GM18520 (cell line): ENCODE measurements around the gene SCN10A.

ENCODE experiments used
- ATAC-seq: cut with Tn5 transposase; IDR thresholded peaks from one replicate; pipeline ENCODE4 v1.9.1; 2021; ENCODE audit not compliant: unreplicated experiment

The SCN10A gene

GRCh38 chr3:38655708-38656300 lies 160.2 kb downstream of the SCN10A start:
- ATAC-seq: no peak

- no peak for ATAC-seq
Measured at GRCh38 chr3:38653685-38654537, 162.1 kb downstream of the SCN10A start.

- no peak for ATAC-seq
Measured at GRCh38 chr3:38652934-38653333, 163.1 kb downstream of the SCN10A start.

DNA sequence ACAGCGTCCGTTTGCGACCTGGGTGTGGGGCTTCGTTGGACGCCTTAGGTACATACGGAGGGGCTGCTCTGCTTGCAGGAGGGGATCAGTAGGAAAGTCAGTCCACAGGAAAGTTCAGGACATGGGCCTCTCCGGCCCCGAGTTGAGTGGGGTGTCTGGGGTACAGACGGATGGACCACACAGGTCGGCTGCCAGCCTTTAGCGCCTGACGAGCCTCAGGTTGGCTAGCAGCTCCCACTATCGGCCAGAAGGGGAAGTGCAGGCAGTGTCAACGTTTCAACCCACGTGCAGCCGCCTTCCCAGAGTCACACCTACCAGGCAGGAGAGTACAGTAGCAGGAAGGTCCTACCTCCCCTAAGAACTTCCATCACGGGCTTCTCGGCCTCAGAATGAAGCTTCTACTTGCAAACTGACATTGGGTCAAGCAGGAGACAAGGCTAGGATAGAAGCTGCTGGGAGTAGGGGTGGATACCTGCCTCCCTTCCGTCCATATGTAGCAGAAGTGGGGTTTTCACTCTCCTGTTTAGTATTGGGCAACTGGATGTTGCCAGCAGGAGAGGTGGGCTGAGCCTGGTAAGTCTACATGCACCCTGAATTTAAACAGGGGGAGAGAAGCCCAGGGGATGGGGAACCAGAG lies 164.7 kb downstream of the SCN10A start:
- no peak for ATAC-seq

DNA sequence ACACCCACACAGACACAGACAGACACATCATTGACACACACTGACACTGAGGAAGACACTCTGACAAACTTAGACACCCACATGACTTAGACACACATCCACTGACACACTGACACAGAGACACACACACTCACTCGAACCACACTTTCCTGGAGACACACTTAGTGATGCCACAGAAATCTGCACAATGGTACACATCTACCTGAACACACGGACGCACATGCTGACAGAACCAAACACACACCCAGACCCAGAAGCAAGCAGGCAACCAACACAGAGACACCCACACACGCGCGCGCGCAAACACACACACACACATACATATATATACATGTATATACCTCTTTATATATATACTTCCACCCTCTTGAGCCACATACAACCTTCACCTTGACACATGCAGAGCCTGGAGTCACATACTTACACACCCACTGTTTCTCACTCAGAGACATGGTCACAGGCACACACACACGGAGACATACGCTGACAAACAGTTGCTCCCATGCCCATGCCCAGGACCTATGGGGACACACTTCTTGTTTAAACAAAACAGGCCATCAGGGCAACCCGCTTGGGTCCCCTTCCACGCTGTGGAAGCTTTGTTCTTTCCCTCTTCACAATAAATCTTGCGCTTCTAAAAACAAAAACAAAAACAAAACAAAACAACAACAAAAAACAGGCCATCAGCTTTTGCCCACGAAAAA lies 165.6 kb downstream of the SCN10A start:
- no peak for ATAC-seq

DNA sequence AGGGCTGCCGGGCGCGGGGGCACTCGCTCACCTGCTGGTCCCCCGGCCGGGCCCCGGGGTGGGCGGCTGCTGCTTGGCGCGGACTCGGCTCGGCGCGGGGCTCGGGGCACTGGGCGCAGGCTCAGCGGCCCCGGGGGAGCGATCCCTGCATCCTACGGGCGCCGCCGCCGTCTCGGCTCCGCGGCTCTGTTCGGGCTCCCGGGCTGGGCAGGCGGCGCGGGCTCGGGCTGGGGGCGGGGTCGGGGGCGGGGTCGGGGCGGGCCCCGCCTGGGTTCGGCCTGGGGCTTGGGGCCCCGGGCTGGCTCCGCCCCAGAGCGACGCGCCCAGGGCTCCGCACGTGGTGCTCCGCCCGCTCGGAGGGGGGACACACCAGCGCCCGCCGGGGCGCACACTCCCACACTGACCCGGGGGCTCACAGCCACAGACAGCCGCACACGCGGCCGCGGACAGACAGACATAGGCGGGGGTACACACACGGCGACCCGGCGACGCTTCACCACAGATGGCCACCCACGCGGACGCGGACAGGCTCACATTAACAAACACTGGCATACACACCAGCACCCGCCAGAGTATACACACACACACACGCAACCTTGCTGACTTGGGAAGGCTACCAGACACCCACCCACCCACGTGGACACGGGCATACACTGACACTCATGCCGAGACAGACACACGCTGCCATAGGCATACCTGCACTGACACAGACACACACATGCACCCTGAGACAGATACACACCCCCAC lies 166.3 kb downstream of the SCN10A start, which contains the start of gene SCN5A:
TSS of gene SCN5A (minus strand) at position 188 of the 748 bp plus-strand sequence. CDS start 16,380 bp downstream, outside the sequence.
- no peak for ATAC-seq

GRCh38 chr3:38648659-38649499 lies 167.1 kb downstream of the SCN10A start:
- no peak for ATAC-seq

DNA sequence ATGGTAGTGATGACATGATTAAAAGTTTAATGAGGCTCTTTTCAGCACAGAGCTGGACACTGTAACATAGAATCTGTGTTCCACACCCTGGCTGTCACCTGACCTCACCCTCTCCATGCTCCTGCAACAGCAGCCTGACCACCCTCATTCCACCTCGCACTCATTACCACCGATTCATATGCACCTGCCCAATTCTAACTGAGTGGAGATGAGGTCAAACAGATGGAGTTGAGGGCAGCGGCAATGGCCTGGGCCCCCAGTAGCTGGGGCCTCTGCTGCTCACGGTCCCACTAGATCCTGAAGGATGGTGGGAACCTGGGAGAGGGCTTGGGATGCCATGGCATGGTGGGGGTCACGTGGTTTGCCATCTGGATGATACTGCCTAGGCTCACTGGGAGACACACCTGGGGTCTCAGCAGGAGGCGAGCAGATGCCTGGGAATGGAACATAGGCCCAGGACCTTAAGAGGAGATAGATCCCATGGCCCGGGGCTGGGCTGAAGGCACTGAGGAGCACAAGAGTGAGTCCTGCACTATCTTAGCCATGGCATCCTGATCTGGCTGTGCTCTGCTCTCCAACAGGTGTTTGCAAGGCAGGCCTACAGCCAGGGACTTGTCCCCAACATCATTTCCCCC lies 167.9 kb downstream of the SCN10A start:
- ATAC-seq: no peak

GRCh38 chr3:38647217-38647970 lies 168.6 kb downstream of the SCN10A start:
- no peak for ATAC-seq
